HUES64 (cell line): ENCODE measurements around the gene ELOA.
"Not testable (repeated sequence)": the region's sequence is repeated elsewhere in the genome, so short reads cannot be mapped to it uniquely, and the experiment has no call there.

Source experiments
- H3K27ac ChIP-seq: 2 replicates; pipeline ENCODE4 v1.7.0; 2013; ENCODE audit warnings: low read depth, low read length, inconsistent platforms
- H3K27me3 ChIP-seq: 2 replicates; pipeline ENCODE4 v1.6.1; 2013; ENCODE audit warnings: mild to moderate bottlenecking, low read length; ENCODE audit not compliant: insufficient read depth
- H3K36me3 ChIP-seq: 2 replicates; pipeline ENCODE4 v1.6.1; 2013; ENCODE audit warnings: mild to moderate bottlenecking, low read length; ENCODE audit not compliant: insufficient read depth
- H3K4me1 ChIP-seq: 2 replicates; pipeline ENCODE4 v1.6.1; 2013; ENCODE audit warnings: mild to moderate bottlenecking, low read length, moderate library complexity; ENCODE audit not compliant: insufficient read depth
- H3K4me3 ChIP-seq: 2 replicates; pipeline ENCODE4 v1.5.1; 2013; ENCODE audit warnings: mild to moderate bottlenecking, low read length, moderate library complexity
- H3K9ac ChIP-seq: 2 replicates; pipeline ENCODE4 v1.6.1; 2013; ENCODE audit warnings: mild to moderate bottlenecking, low read depth, low read length
- H3K9me3 ChIP-seq: 2 replicates; pipeline ENCODE4 v1.6.1; 2013; ENCODE audit warnings: low read depth, low read length; ENCODE audit not compliant: insufficient read depth
- WGBS: fragments of 150-250, 120-280 bp; methylation state at CpG from one replicate; pipeline ENCODE4 v1.1.7; 2013; ENCODE audit warnings: missing lambda C conversion rate; 5-methylcytosine and 5-hydroxymethylcytosine counted together

ELOA gene

DNA sequence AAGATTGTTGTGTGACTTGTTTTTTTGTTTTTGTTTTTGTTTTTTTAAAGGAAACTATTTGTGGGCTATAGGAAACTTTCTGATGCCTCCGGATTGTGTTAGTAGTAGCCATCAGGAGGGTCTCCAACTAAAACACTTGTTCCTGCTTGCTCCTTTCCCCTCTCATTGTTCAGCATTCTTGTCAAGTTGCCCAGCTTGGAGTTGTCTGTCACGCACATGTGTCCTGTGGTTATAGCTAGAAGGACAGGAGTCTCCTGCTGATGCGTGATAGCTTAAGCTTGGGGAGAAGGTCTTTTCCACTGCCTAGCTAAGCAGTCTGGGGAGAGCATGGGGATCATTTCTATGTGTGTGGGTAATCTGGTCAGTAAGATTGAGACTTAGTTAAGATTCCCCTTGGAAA is 44.4 kb downstream of the ELOA start:
- Histone ChIP-seq H3K4me3 (no peak overlapping the region), H3K27me3 (no peaks in the 10 kb centered on the region), H3K27ac (no peak overlapping the region), H3K9ac (no peak overlapping the region), H3K9me3 (no peaks in the 10 kb centered on the region), H3K36me3 (peaks cover 56% of the 10 kb centered on the region), H3K4me1 (0 out of 2 replicates have a peak, but pooled peaks cover 4% of the 10 kb centered on the region)
- 96% methylated on average over 3 of the region's 3 CpGs for WGBS

GRCh38 chr1:23788695-23789094 is 45.4 kb downstream of the ELOA start:
- Histone ChIP-seq H3K27ac (no peak overlapping the region), H3K4me1 (0 out of 2 replicates have a peak, but pooled peaks cover 4% of the 10 kb centered on the region), H3K4me3 (no peak overlapping the region), H3K27me3 (no peaks in the 10 kb centered on the region), H3K9me3 (no peaks in the 10 kb centered on the region), H3K36me3 (peaks cover 58% of the 10 kb centered on the region), H3K9ac (no peak overlapping the region)
- 94% methylated on average over 3 of the region's 3 CpGs for WGBS

GRCh38 chr1:23790696-23791515 is 47.6 kb downstream of the ELOA start, which contains the start of gene LYPLA2:
Gene LYPLA2 (plus strand): TSS chr1:23791145. CDS start chr1:23792683, 1,538 bp downstream.
- peak within 1 kb of the TSS; percentile 81 for H3K4me3 ChIP-seq
- H3K36me3 ChIP-seq: peaks cover 54% of the 10 kb centered on the region
- H3K27ac ChIP-seq: peak within 1 kb of the TSS; percentile 20
- no peaks in the 10 kb centered on the region for H3K9me3 ChIP-seq
- H3K4me1 ChIP-seq: 0 out of 2 replicates have a peak, but pooled peaks cover 4% of the 10 kb centered on the region
- 1% methylated on average over 47 of the region's 47 CpGs for WGBS
- H3K9ac ChIP-seq: peak within 1 kb of the TSS; percentile 69
- no peaks in the 10 kb centered on the region for H3K27me3 ChIP-seq

DNA sequence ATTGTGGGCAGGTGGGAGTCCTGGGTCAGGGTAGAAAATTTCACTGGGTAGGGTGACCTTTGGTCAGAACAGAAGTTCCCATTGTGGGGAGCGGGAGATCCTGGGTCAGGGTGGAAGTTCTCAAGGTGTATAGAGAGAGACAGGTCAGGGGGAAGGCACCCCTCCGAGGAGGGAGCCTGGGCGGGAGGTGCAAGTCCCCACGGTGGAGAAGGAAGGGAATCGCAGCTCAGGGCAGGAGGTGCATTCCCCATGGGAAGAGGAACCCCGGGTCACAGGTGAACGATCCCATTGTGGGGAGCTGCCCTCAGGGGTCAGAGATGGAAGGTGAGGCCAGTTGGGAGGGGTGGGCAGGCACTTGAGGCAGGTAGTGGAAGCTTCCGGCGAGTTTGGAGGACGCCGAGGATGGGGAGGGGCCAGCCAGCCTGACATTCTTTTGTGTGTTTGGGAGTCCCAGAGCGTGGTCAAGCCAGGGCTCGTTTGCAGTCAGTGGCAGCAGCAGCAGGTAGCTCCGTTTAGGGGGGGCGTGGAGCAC is 48.3 kb downstream of the ELOA start:
- Histone ChIP-seq H3K27me3 (no peaks in the 10 kb centered on the region), H3K4me3 (peak overlapping the region; percentile 81), H3K27ac (peak overlapping the region; percentile 20; the same call in 1 of the 2 replicates), H3K9ac (peak overlapping the region; percentile 69), H3K36me3 (peaks cover 54% of the 10 kb centered on the region), H3K4me1 (0 out of 2 replicates have a peak, but pooled peaks cover 4% of the 10 kb centered on the region), H3K9me3 (no peaks in the 10 kb centered on the region)
- under 1% methylated on average over 15 of the region's 15 CpGs for WGBS

DNA sequence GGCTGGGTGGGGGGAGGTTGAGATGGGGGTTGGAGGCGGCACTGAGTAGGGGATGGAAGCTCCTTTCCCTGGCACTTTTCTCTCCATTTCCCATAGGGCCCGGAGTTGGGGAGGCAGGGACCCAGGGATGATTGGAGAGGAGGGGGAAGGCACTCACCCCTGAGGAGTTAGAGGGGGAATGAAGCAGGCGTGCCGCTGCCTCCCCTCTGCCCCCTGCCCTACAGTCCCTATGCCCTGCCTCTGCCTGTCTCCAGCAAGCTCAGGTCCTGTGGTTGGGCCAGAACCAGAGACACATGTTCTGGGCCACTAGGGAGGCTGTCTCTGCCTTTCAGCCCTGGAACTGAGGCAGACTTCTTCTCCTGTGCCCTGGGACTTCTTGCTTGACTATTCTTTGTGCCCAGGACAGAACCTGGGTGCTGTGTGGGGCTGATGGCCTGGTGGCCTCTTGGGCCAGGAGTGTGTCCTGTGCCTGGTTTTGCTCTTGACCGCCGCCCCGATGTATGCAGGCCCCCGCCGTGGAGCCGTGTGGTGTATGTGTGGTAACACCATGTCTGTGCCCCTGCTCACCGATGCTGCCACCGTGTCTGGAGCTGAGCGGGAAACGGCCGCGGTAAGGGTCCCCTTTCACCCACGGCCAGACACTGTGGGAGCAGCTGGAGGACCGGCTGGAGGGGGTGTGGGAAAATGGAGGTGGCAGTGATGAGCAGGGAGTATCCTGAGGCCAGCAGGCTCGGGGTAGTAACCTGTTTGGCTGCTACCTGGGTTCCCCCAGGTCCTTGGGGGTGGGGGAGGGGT is 49.1 kb downstream of the ELOA start:
- WGBS: 78% methylated on average over 17 of the region's 19 CpGs
- H3K27me3 ChIP-seq: no peaks in the 10 kb centered on the region
- peak overlapping the region; percentile 49; the same call in 1 of the 2 replicates for H3K9ac ChIP-seq
- H3K4me1 ChIP-seq: 0 out of 2 replicates have a peak, but pooled peaks cover 4% of the 10 kb centered on the region
- H3K4me3 ChIP-seq: peak overlapping the region; percentile 81
- no peak overlapping the region for H3K27ac ChIP-seq
- peaks cover 52% of the 10 kb centered on the region for H3K36me3 ChIP-seq
- H3K9me3 ChIP-seq: no peaks in the 10 kb centered on the region

- no peak overlapping the region for H3K9ac ChIP-seq
- no peak overlapping the region for H3K27ac ChIP-seq
- H3K4me1 ChIP-seq: 0 out of 2 replicates have a peak, but pooled peaks cover 4% of the 10 kb centered on the region
- WGBS: 90% methylated on average over 16 of the region's 16 CpGs
- H3K4me3 ChIP-seq: 0 out of 2 replicates have a peak overlapping the region, but pooled peaks have one; percentile 81
- H3K9me3 ChIP-seq: no peaks in the 10 kb centered on the region
- no peaks in the 10 kb centered on the region for H3K27me3 ChIP-seq
- H3K36me3 ChIP-seq: peaks cover 52% of the 10 kb centered on the region
Observed at GRCh38 chr1:23793018-23793781, 49.9 kb downstream of the ELOA start.

GRCh38 chr1:23793861-23794731 is 50.8 kb downstream of the ELOA start:
- Histone ChIP-seq H3K4me1 (peaks cover 8% of the 10 kb centered on the region), H3K36me3 (peaks cover 53% of the 10 kb centered on the region), H3K27me3 (no peaks in the 10 kb centered on the region), H3K4me3 (no peak overlapping the region), H3K9me3 (no peaks in the 10 kb centered on the region), H3K27ac (no peak overlapping the region), H3K9ac (no peak overlapping the region)
- whole genome bisulfite sequencing: 91% methylated on average over 17 of the region's 21 CpGs

DNA sequence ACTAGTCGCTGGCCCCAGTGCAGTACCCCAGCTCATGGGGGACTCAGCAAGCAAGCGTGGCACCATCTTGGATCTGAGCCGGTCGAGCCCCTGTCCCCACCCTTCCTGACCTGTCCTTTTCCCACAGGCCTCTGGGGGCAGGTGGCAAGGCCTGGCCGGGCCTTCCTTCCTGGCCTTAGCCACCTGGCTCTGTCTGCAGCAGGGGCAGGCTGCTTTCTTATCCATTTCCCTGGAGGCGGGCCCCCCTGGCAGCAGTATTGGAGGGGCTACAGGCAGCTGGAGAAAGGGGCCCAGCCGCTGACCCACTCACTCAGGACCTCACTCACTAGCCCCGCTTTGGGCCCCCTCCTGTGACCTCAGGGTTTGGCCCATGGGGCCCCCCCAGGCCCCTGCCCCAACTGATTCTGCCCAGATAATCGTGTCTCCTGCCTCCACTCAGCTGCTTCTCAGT is 51.5 kb downstream of the ELOA start:
- H3K9ac ChIP-seq, H3K27me3 ChIP-seq, H3K4me3 ChIP-seq, H3K27ac ChIP-seq, H3K9me3 ChIP-seq: not testable (repeated sequence)
- H3K4me1 ChIP-seq: peaks cover 12% of the 10 kb centered on the region
- 91% methylated on average over 9 of the region's 9 CpGs for WGBS
- H3K36me3 ChIP-seq: peaks cover 53% of the 10 kb centered on the region

- H3K27ac ChIP-seq: no peak overlapping the region
- H3K9me3 ChIP-seq: no peaks in the 10 kb centered on the region
- no peak overlapping the region for H3K9ac ChIP-seq
- 95% methylated on average over 16 of the region's 16 CpGs for WGBS
- H3K36me3 ChIP-seq: peaks cover 53% of the 10 kb centered on the region
- H3K27me3 ChIP-seq: no peaks in the 10 kb centered on the region
- H3K4me3 ChIP-seq: no peak overlapping the region
- H3K4me1 ChIP-seq: peaks cover 12% of the 10 kb centered on the region
Observed at GRCh38 chr1:23795676-23796465, 52.6 kb downstream of the ELOA start.
